Progenitor cell of endocrine pancreas (in vitro differentiated cells): ENCODE results near the gene CFAP161. TPM values are rescaled to one million over a fixed set of nuclear protein-coding genes. Genes with fewer than 3 reads are reported as not detected.

ENCODE experiments used
- DNase-seq: peaks from one replicate; pipeline ENCODE4 v3.0.0; 2021; ENCODE audit warnings: low spot score; ENCODE audit not compliant: unreplicated experiment
- H3K27ac Mint-ChIP-seq: 2 replicates; pipeline ENCODE4 v1.8.0; 2021; ENCODE audit warnings: mild to moderate bottlenecking, moderate library complexity, mixed read lengths
- H3K27me3 Mint-ChIP-seq: 2 replicates; pipeline ENCODE4 v1.8.0; 2021; ENCODE audit warnings: mixed read lengths
- H3K36me3 Mint-ChIP-seq: 2 replicates; pipeline ENCODE4 v1.8.0; 2022; ENCODE audit warnings: mixed read lengths; ENCODE audit not compliant: insufficient read depth
- H3K4me1 Mint-ChIP-seq: 2 replicates; pipeline ENCODE4 v1.8.0; 2021; ENCODE audit warnings: low read depth, mixed read lengths
- H3K4me3 Mint-ChIP-seq: 2 replicates; pipeline ENCODE4 v1.8.0; 2021; ENCODE audit warnings: low read depth, mild to moderate bottlenecking, moderate library complexity, mixed read lengths
- H3K9me3 Mint-ChIP-seq: 2 replicates; pipeline ENCODE4 v1.8.0; 2021; ENCODE audit warnings: low read depth, mixed read lengths
- CTCF ChIP-seq: fragments of 200-600 bp; sonication (generic); IDR thresholded peaks from one replicate; pipeline ENCODE4 v1.5.0; 2021; ENCODE audit warnings: antibody characterized with exemption, mild to moderate bottlenecking; ENCODE audit not compliant: unreplicated experiment
- total RNA-seq: library from RNA; stranded (reverse); gene quantifications from 2 replicates; pipeline ENCODE4 v1.2.1, GENCODE V29; 2021

The CFAP161 gene
- total RNA-seq, 1 donor from 2014 or later: not detected

DNA sequence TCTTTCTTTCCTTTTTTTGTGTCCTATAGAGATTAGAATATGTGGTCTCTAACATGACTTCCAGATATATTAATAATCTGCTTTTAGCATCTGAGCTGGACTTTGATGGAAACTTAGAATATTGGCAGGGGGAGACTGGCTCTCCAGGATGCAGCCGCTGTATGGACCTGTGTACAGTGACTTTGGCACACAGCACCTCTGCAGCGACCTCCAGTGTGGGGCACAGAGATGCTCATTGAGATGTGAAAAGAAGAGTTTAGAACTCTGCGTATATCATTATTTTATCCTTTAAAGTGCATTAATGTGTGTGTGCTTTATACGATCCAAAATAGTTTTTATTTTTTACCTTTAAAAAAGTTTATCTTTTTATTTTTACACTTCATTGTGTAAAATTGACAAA, 18.3 kb downstream of the CFAP161 start:
- no peaks in the 10 kb centered on the region for H3K36me3 Mint-ChIP-seq
- no peaks in the 10 kb centered on the region for H3K9me3 Mint-ChIP-seq
- H3K27me3 Mint-ChIP-seq: peaks cover 6% of the 10 kb centered on the region
- H3K4me3 Mint-ChIP-seq: no peak overlapping the region
- H3K4me1 Mint-ChIP-seq: peaks cover 5% of the 10 kb centered on the region
- TF ChIP-seq CTCF: no peak
- H3K27ac Mint-ChIP-seq: no peak overlapping the region
- no peak for DNase-seq

GRCh38 chr15:81152799-81153198, 18.7 kb downstream of the CFAP161 start:
- no peak overlapping the region for H3K4me3 Mint-ChIP-seq
- no peaks in the 10 kb centered on the region for H3K9me3 Mint-ChIP-seq
- peaks cover 5% of the 10 kb centered on the region for H3K4me1 Mint-ChIP-seq
- H3K27ac Mint-ChIP-seq: no peak overlapping the region
- no peaks in the 10 kb centered on the region for H3K36me3 Mint-ChIP-seq
- DNase-seq: no peak
- peaks cover 6% of the 10 kb centered on the region for H3K27me3 Mint-ChIP-seq
- TF ChIP-seq CTCF: no peak

DNA sequence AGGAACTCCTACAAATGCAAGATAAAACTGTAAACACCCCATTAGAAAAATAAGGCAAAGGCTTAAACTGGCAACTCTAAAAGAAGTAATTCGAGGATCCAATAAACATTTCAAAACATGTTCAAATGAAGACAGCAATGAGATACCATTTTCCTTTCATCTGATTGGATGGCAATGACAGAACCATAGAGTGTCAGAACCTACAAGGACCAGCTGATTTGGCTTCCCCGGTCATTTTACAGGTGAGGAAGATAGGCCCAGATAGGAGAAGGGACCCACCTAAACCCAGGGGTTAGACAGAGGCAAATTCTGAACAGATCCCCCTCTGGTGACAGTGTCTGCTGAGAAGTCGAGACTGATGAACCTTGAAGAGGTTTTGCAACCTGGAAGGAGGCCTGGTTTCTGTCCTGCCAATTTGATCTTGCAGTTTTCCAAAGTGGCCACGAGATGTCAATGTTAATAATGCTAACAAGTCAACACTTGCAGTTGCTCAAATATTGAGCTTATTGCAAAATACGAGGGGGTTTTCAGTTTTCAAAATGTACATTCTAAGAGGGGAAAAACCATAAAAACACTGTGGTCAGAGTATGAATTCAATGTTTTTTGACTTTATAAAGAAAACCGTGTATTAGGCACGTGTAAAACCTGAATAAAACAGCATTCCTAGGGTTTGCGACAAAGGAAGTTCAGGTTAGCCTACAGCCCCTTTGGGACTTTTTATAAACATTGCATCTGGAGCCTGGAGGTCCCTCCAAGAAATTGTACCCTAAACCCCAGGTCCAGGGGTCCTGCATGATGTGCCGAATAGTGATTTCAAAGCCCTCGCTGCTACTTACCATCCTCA, 21.5 kb downstream of the CFAP161 start:
- H3K27me3 Mint-ChIP-seq: peaks cover 6% of the 10 kb centered on the region
- DNase-seq: no peak
- no peak overlapping the region for H3K4me3 Mint-ChIP-seq
- H3K4me1 Mint-ChIP-seq: no peaks in the 10 kb centered on the region
- TF ChIP-seq CTCF: peak; percentile 47
- no peaks in the 10 kb centered on the region for H3K9me3 Mint-ChIP-seq
- no peak overlapping the region for H3K27ac Mint-ChIP-seq
- H3K36me3 Mint-ChIP-seq: no peaks in the 10 kb centered on the region

GRCh38 chr15:81156324-81156723, 22.3 kb downstream of the CFAP161 start:
- no peaks in the 10 kb centered on the region for H3K9me3 Mint-ChIP-seq
- H3K36me3 Mint-ChIP-seq: no peaks in the 10 kb centered on the region
- no peak overlapping the region for H3K4me3 Mint-ChIP-seq
- TF ChIP-seq CTCF: no peak
- no peak overlapping the region for H3K27ac Mint-ChIP-seq
- no peaks in the 10 kb centered on the region for H3K4me1 Mint-ChIP-seq
- DNase-seq: no peak
- peaks cover 11% of the 10 kb centered on the region for H3K27me3 Mint-ChIP-seq

DNA sequence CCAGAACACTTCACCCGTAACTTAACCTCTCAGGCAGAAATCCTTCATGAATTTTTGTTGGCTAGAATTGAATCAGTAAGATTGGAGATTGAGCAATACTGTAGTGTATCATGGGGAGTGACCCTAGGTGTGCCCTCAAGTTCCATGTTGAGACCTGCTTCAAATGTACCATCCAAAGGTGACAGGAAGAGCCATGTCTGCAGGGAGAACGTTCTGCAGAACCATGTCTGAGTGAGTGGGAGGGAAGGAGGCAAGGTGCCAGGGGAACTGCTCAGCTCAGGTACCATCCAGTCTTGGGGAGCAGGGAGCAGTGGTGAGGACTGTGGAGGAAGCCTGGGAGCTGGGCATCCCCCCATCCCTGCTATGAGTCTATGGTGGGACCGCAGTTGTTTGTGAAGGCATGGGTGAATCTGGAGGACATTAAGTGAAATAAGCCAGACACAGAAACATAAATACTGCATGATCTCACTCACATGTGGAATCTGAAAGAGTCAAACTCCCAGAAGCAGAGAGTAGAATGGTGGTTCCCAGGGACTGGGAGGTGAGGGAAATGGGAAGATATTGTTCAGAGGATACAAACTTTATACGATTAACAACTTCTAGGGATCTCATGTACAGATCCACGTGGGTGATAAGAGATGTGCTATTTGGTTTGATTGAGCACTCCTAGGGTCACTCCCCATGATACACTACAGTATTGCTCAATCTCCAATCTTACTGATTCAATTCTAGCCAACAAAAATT, 23.3 kb downstream of the CFAP161 start:
- Mint-ChIP-seq H3K4me3 (no peak overlapping the region), H3K36me3 (no peaks in the 10 kb centered on the region), H3K27ac (no peak overlapping the region), H3K9me3 (no peaks in the 10 kb centered on the region), H3K27me3 (peaks cover 18% of the 10 kb centered on the region), H3K4me1 (no peaks in the 10 kb centered on the region)
- DNase-seq: no peak
- no peak for TF ChIP-seq CTCF
